Bladder microvascular endothelial cell (primary cell): ENCODE results near the gene SLC34A3. TPM values are rescaled to one million over a fixed set of nuclear protein-coding genes. Genes with fewer than 3 reads are reported as not detected.

Source experiments
- total RNA-seq: library from RNA; depleted of rRNA; stranded (reverse); fragments of >200 nt; gene quantifications from 2 replicates; pipeline ENCODE4 v1.2.3, GENCODE V29; 2014

SLC34A3 gene
- not detected in 2 replicates for total RNA-seq

GRCh38 chr9:137230705-137231371 is at the start of gene SLC34A3:
SLC34A3 (plus strand) TSS chr9:137230901; CDS start chr9:137231703, 802 bp downstream.

DNA sequence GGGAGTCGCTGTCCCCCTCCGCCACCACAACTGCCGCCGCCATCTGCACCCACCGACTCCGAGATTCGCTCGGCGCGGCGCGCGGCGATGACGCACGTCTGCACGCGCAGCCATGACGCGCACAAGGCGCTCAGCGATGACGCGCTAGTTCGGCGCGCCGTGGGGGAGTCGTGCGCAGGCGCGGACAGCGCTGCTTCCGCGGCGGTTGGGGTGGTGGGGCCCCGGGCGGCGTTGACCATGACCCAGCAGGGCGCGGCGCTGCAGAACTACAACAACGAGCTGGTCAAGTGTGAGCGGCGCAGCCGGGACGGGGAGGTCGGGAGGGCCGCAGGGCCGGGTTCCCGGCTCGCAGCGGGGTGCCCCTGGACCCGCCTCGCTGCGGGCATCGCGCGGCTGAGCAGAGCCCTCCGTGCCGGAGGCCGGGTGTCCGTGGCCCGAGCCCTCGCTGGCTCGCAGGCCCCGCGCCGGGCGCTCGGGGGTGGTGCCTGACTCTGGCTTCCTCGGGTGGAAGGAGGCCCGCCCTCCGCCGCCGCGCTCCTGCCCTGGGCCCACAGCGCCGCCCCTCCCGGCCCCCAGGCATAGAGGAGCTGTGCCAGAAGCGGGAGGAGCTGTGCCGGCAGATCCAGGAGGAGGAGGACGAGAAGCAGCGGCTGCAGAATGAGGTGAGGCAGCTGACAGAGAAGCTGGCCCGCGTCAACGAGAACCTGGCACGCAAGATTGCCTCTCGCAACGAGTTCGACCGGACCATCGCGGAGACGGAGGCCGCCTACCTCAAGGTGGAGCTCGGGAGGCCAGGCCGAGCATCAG is 42.0 kb upstream of the SLC34A3 start, which contains the start of the genes ANAPC2 and SSNA1:
Gene ANAPC2 (minus strand): TSS at position 71 of the 807 bp plus-strand sequence. CDS start 28 bp downstream, at position 43.
Gene SSNA1 (plus strand): TSS at position 187 of the 807 bp plus-strand sequence. CDS start 51 bp downstream, at position 238.

GRCh38 chr9:137200311-137201204 is 30.1 kb upstream of the SLC34A3 start, which contains the start of gene TPRN:
TPRN (minus strand) TSS chr9:137200741; CDS start chr9:137200711, 30 bp downstream.

GRCh38 chr9:137205126-137206069 is 25.3 kb upstream of the SLC34A3 start, which contains the start of the genes NDOR1 and TMEM203:
NDOR1 (plus strand) TSS chr9:137205700; CDS start chr9:137205778, 78 bp downstream.
TMEM203 (minus strand) TSS chr9:137205648; CDS start chr9:137205414, 234 bp downstream.

DNA sequence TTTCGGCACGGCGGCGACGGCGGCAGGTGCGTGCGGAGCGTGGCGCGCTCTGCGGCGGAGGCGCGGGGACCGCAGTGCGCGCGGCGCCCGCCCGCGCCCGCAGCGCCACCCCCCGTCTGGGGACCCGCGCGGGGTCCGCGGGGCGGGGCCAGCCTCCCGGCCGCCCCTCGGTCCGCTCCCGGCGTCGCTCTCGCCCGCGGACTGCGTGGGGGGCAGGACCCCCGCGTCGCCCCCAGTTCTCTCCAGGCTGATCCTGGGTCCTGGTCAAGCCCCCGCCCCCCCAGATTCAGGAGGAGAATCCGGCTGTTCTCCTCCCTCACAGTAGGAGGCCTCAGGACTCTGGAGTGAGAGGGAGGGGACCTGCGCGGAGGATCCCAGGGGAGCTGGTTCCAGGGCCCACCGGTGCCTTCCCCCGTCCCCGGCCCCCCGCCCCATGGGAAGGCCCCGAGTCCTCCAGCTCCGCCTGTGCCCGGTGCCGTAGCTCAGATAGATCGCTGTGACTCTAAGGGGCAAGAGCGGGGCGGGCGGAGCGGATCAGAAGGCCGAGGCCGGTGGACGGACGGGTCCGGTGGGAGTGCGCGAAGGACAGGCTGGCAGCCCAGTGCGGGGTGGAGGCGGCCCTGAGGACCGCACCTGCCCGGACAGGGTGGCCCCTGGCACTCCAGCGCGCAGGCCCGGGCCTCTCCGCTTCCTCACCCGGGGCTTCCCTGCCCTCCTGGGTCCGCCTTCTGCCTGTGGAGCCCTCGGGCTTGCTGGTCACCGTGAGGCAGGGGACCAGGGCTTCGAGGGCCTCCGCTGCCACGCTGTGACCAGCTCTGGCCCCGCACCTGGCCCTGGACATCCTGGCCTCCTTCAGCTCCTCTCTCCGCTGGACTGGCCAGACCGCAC is 8.3 kb upstream of the SLC34A3 start, which contains the start of gene RNF208:
Gene RNF208 (minus strand): TSS at position 51 of the 888 bp plus-strand sequence. CDS start 1,028 bp downstream, outside the sequence.

DNA sequence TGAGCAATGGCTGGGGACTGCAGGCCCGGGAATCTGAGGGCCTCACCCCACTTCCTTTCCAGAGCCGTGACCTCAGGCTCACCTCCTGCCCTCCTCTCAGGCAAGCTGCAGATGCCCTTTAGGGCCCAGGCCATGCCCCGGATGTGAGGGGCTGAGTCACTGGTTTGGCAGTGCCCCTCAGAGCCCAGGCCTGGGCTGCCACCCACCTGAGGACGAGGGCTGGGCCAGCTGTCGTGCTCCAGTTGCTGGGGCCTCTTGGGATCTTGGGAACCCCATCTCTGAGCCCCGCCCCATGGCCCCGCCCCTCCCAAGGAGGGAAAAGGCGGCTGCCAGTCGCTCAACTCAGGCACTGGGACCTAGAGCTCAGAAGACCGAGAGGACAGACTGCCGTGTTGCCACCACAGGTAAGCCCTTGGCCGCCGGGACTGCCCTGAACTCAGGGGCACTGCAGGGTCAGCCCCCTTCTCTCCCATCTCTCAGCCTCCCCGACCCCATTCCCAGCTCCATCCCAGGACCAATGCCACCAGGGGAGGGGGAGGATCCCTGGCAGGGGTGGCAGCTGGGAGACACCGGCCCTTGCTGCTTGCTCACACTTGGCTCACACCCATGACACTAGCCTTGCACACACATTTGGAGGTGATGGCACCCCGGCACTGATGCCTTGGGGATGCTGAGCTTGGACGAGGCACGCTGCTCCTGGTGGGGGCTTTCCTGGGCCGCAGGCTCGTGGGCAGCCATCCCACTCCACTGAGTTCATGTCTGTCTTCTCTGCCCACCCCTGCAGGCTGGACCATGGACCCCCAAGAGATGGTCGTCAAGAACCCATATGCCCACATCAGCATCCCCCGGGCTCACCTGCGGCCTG is 5.6 kb upstream of the SLC34A3 start, which contains the start of gene CYSRT1:
Gene CYSRT1 (plus strand): TSS at position 345 of the 865 bp plus-strand sequence. CDS start 448 bp downstream, at position 793.

GRCh38 chr9:137227054-137227852 is 3.4 kb upstream of the SLC34A3 start, which contains the start of gene RNF224:
RNF224 (plus strand) TSS chr9:137227502; CDS start chr9:137228336, 834 bp downstream.

GRCh38 chr9:137240841-137241489 is 10.3 kb downstream of the SLC34A3 start, which contains the start of gene TUBB4B:
TUBB4B (plus strand) TSS chr9:137241287; CDS start chr9:137241361, 74 bp downstream.

GRCh38 chr9:137251194-137251461 is 20.4 kb downstream of the SLC34A3 start, which contains the start of gene STPG3:
STPG3 (plus strand) TSS chr9:137251286; CDS start chr9:137251287, 1 bp downstream.

GRCh38 chr9:137254624-137255447 is 24.1 kb downstream of the SLC34A3 start, which contains the start of gene NELFB:
NELFB (plus strand) TSS chr9:137255327.

GRCh38 chr9:137277329-137278041 is 46.8 kb downstream of the SLC34A3 start, which contains the start of gene TOR4A:
TOR4A (plus strand) TSS chr9:137277726; CDS start chr9:137278690, 964 bp downstream.

